Activated CD4-positive, alpha-beta T cell treated with anti-CD3 and anti-CD28 coated beads, Interleukin-2, amount 10 ng/mL, durations not matched to agents 24 days and 14 days (primary cell): ENCODE data around the gene PRDX3. TPM values are rescaled to one million over a fixed set of nuclear protein-coding genes. Genes with fewer than 3 reads are reported as not detected.
"Not testable (repeated sequence)": the region's sequence is repeated elsewhere in the genome, so short reads cannot be mapped to it uniquely, and the experiment has no call there.

Experiments used
- DNase-seq: peaks from one replicate; pipeline ENCODE4 v3.0.0; 2022
- H3K27ac Mint-ChIP-seq: one replicate; pipeline ENCODE4 v1.8.0; 2022; ENCODE audit warnings: mild to moderate bottlenecking, mixed read lengths
- H3K27me3 Mint-ChIP-seq: one replicate; pipeline ENCODE4 v1.8.0; 2022; ENCODE audit warnings: mixed read lengths
- H3K36me3 Mint-ChIP-seq: one replicate; pipeline ENCODE4 v1.8.0; 2022; ENCODE audit warnings: low read depth, mild to moderate bottlenecking, mixed read lengths
- H3K4me1 Mint-ChIP-seq: one replicate; pipeline ENCODE4 v1.8.0; 2021; ENCODE audit warnings: mixed read lengths
- H3K4me3 Mint-ChIP-seq: one replicate; pipeline ENCODE4 v1.8.0; 2022; ENCODE audit warnings: mild to moderate bottlenecking, moderate library complexity, mixed read lengths
- H3K9me3 Mint-ChIP-seq: one replicate; pipeline ENCODE4 v1.8.0; 2021; ENCODE audit warnings: mixed read lengths
- intact Hi-C: fragments of 100-400 bp; cut with micrococcal nuclease; formaldehyde crosslinking; loops from one replicate; pipeline ENCODE4 v1.15.1; 2023
- total RNA-seq: library from RNA; stranded (reverse); gene quantifications from 2 replicates; pipeline ENCODE4 v1.2.3, GENCODE V29; 2022

PRDX3 gene
- total RNA-seq, 1 donor from 2014 or later = 179 TPM

- H3K27me3 Mint-ChIP-seq = no peaks in the 10 kb centered on the region
- H3K27ac Mint-ChIP-seq = peak overlapping the region; percentile 95
- no peaks in the 10 kb centered on the region for H3K9me3 Mint-ChIP-seq
- peaks cover 49% of the 10 kb centered on the region for H3K36me3 Mint-ChIP-seq
- peak overlapping the region; percentile 90 for H3K4me3 Mint-ChIP-seq
- H3K4me1 Mint-ChIP-seq = peaks cover 35% of the 10 kb centered on the region
- intact Hi-C loops = no loop called here
- DNase-seq = no peak
Observed at GRCh38 chr10:119166118-119166500, 12.5 kb downstream of the PRDX3 start.

- Mint-ChIP-seq H3K4me3 (peak within 1 kb of the TSS; percentile 90), H3K4me1 (peaks cover 35% of the 10 kb centered on the region), H3K36me3 (peaks cover 51% of the 10 kb centered on the region), H3K27ac (peak within 1 kb of the TSS; percentile 95), H3K9me3 (no peaks in the 10 kb centered on the region), H3K27me3 (no peaks in the 10 kb centered on the region)
- peak; percentile 96 for DNase-seq
- intact Hi-C loops = loop anchor here (1.0 to 2.0 kb wide), 3 partner anchors 13 to 707 kb away; partner anchors contain the start of genes MCMBP and PRDX3
Observed at GRCh38 chr10:119165171-119166117, 13.2 kb downstream of the PRDX3 start, which contains the start of gene SFXN4. Gene SFXN4, minus strand, starts transcription at chr10:119165714. Its CDS starts 67 bp downstream, at chr10:119165647.

- Mint-ChIP-seq H3K36me3 (peaks cover 49% of the 10 kb centered on the region), H3K4me1 (peaks cover 36% of the 10 kb centered on the region), H3K27ac (no peak overlapping the region), H3K27me3 (no peaks in the 10 kb centered on the region), H3K4me3 (no peak overlapping the region), H3K9me3 (no peaks in the 10 kb centered on the region)
- DNase-seq = no peak
- intact Hi-C loops = no loop called here
Observed at GRCh38 chr10:119162452-119163092, 16.0 kb downstream of the PRDX3 start.

- peak overlapping the region; percentile 42 for H3K27ac Mint-ChIP-seq
- no peak for DNase-seq
- intact Hi-C loops = no loop called here
- no peaks in the 10 kb centered on the region for H3K9me3 Mint-ChIP-seq
- peaks cover 30% of the 10 kb centered on the region for H3K4me1 Mint-ChIP-seq
- peak overlapping the region; percentile 15 for H3K4me3 Mint-ChIP-seq
- H3K36me3 Mint-ChIP-seq = peaks cover 45% of the 10 kb centered on the region
- no peaks in the 10 kb centered on the region for H3K27me3 Mint-ChIP-seq
Observed at GRCh38 chr10:119161680-119162451, 16.7 kb downstream of the PRDX3 start.

DNA sequence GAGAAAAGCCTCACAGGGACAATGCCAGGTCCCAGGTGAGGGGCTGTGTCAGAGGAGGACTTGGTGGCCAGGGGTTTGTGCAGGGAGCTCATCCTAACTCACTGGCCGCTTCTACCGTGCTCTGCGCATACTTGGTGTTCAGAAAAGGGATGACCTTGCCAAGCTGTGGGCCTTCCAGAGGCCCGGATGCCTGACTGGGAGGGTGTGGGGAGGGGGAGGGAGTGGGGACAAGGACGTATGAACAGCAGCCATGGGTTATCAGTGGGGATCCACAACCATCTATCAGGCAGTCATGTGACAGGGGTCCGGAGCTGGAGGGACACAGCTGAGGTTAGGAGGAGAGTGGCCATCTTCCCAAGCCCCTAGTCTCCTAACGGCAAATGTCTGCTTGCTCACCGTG lies 19.3 kb downstream of the PRDX3 start:
- no peak overlapping the region for H3K4me3 Mint-ChIP-seq
- DNase-seq = no peak
- H3K36me3 Mint-ChIP-seq = peaks cover 57% of the 10 kb centered on the region
- peaks cover 13% of the 10 kb centered on the region for H3K4me1 Mint-ChIP-seq
- intact Hi-C loops = no loop called here
- H3K9me3 Mint-ChIP-seq = no peaks in the 10 kb centered on the region
- H3K27ac Mint-ChIP-seq = no peak overlapping the region
- H3K27me3 Mint-ChIP-seq = no peaks in the 10 kb centered on the region

DNA sequence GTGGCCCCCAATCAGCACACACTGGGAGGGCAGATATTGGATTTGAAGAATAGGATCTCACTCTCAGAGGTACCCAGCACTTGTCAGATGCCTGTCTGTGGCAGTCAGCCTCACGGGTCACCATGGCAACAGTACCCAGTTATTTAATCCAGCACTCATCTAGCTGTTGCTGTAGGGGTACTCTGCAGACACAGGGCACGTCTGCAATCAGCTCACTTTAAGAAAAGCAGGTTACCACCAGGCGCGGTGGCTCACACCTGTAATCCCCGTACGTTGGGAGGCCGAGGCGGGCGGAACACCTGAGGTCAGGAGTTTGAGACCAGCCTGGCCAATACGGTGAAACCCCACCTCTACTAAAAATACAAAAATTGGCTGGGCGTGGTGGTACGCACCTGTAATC lies 25.0 kb downstream of the PRDX3 start:
- intact Hi-C loops = no loop called here
- H3K36me3 Mint-ChIP-seq = peaks cover 55% of the 10 kb centered on the region
- no peak overlapping the region for H3K4me3 Mint-ChIP-seq
- peaks cover 3% of the 10 kb centered on the region for H3K4me1 Mint-ChIP-seq
- no peaks in the 10 kb centered on the region for H3K27me3 Mint-ChIP-seq
- no peaks in the 10 kb centered on the region for H3K9me3 Mint-ChIP-seq
- H3K27ac Mint-ChIP-seq = no peak overlapping the region
- no peak for DNase-seq

GRCh38 chr10:119153041-119153440 lies 25.6 kb downstream of the PRDX3 start:
- intact Hi-C loops = no loop called here
- Mint-ChIP-seq H3K27ac (no peak overlapping the region), H3K4me1 (peaks cover 3% of the 10 kb centered on the region), H3K4me3 (no peak overlapping the region), H3K27me3 (no peaks in the 10 kb centered on the region), H3K9me3 (no peaks in the 10 kb centered on the region), H3K36me3 (peaks cover 52% of the 10 kb centered on the region)
- no peak for DNase-seq

- H3K27me3 Mint-ChIP-seq, H3K4me1 Mint-ChIP-seq, H3K9me3 Mint-ChIP-seq, H3K4me3 Mint-ChIP-seq, H3K27ac Mint-ChIP-seq, DNase-seq, intact Hi-C loops: not testable (repeated sequence)
- peaks cover 52% of the 10 kb centered on the region for H3K36me3 Mint-ChIP-seq
Observed at GRCh38 chr10:119151601-119152000, 27.0 kb downstream of the PRDX3 start.

GRCh38 chr10:119149729-119150128 lies 28.9 kb downstream of the PRDX3 start:
- no peak for DNase-seq
- peaks cover 49% of the 10 kb centered on the region for H3K36me3 Mint-ChIP-seq
- peaks cover 2% of the 10 kb centered on the region for H3K4me1 Mint-ChIP-seq
- intact Hi-C loops = no loop called here
- no peak overlapping the region for H3K27ac Mint-ChIP-seq
- H3K27me3 Mint-ChIP-seq = no peaks in the 10 kb centered on the region
- no peak overlapping the region for H3K4me3 Mint-ChIP-seq
- H3K9me3 Mint-ChIP-seq = no peaks in the 10 kb centered on the region

GRCh38 chr10:119149157-119149556 lies 29.5 kb downstream of the PRDX3 start:
- Mint-ChIP-seq H3K27me3 (no peaks in the 10 kb centered on the region), H3K27ac (no peak overlapping the region), H3K4me1 (peaks cover 2% of the 10 kb centered on the region), H3K36me3 (peaks cover 45% of the 10 kb centered on the region), H3K9me3 (no peaks in the 10 kb centered on the region), H3K4me3 (no peak overlapping the region)
- intact Hi-C loops = no loop called here
- DNase-seq = no peak

GRCh38 chr10:119143657-119144056 lies 35.0 kb downstream of the PRDX3 start:
- Mint-ChIP-seq H3K9me3 (no peaks in the 10 kb centered on the region), H3K27me3 (no peaks in the 10 kb centered on the region), H3K4me1 (peaks cover 9% of the 10 kb centered on the region), H3K4me3 (no peak overlapping the region), H3K27ac (no peak overlapping the region), H3K36me3 (peaks cover 43% of the 10 kb centered on the region)
- no peak for DNase-seq
- intact Hi-C loops = no loop called here

GRCh38 chr10:119140603-119141245 lies 37.9 kb downstream of the PRDX3 start:
- no peak overlapping the region for H3K27ac Mint-ChIP-seq
- no peak for DNase-seq
- no peaks in the 10 kb centered on the region for H3K9me3 Mint-ChIP-seq
- H3K27me3 Mint-ChIP-seq = no peaks in the 10 kb centered on the region
- peaks cover 14% of the 10 kb centered on the region for H3K4me1 Mint-ChIP-seq
- H3K4me3 Mint-ChIP-seq = no peak overlapping the region
- peaks cover 34% of the 10 kb centered on the region for H3K36me3 Mint-ChIP-seq
- intact Hi-C loops = no loop called here

GRCh38 chr10:119139464-119140067 lies 39.0 kb downstream of the PRDX3 start:
- intact Hi-C loops = loop anchor here (5.0 kb wide), 1 partner anchor 58 kb away; no protein-coding TSS in a partner anchor
- H3K4me1 Mint-ChIP-seq = peaks cover 19% of the 10 kb centered on the region
- H3K36me3 Mint-ChIP-seq = peaks cover 37% of the 10 kb centered on the region
- DNase-seq = peak; percentile 85
- peak overlapping the region; percentile 55 for H3K27ac Mint-ChIP-seq
- H3K4me3 Mint-ChIP-seq = no peak overlapping the region
- no peaks in the 10 kb centered on the region for H3K9me3 Mint-ChIP-seq
- H3K27me3 Mint-ChIP-seq = no peaks in the 10 kb centered on the region
